ENCODE measurements around the gene FRAT2.

FRAT2 gene

GRCh38 chr10:97325754-97326153, 8.8 kb downstream of the FRAT2 start:
- DNase-seq (ENCODE audit: low read depth, low spot score), result no peak

GRCh38 chr10:97323501-97323900, 11.0 kb downstream of the FRAT2 start:
- no peak for DNase-seq (ENCODE audit: low read depth, low spot score)

GRCh38 chr10:97321804-97322190, 12.7 kb downstream of the FRAT2 start:
- no peak for DNase-seq (ENCODE audit: low read depth, low spot score)

GRCh38 chr10:97321032-97321803, 13.3 kb downstream of the FRAT2 start:
- DNase-seq (ENCODE audit: low read depth, low spot score), result no peak

GRCh38 chr10:97320480-97321031, 14.0 kb downstream of the FRAT2 start:
- DNase-seq (ENCODE audit: low read depth, low spot score), result no peak

GRCh38 chr10:97319671-97320479, 14.7 kb downstream of the FRAT2 start:
- DNase-seq (ENCODE audit: low read depth, low spot score), result no peak

GRCh38 chr10:97318772-97319651, 15.5 kb downstream of the FRAT2 start, which contains the start of gene FRAT1:
TSS of gene FRAT1 (plus strand) at chr10:97319271. CDS start at chr10:97319454, 183 bp downstream.
- peak; percentile 75 for DNase-seq (ENCODE audit: low read depth, low spot score)

GRCh38 chr10:97314671-97315070, 19.9 kb downstream of the FRAT2 start:
- DNase-seq (ENCODE audit: low read depth, low spot score), result no peak

GRCh38 chr10:97312897-97313296, 21.6 kb downstream of the FRAT2 start:
- no peak for DNase-seq (ENCODE audit: low read depth, low spot score)

- DNase-seq (ENCODE audit: low read depth, low spot score), result no peak
Observed at GRCh38 chr10:97311111-97311626, 23.4 kb downstream of the FRAT2 start.

GRCh38 chr10:97307866-97308780, 26.4 kb downstream of the FRAT2 start:
- DNase-seq (ENCODE audit: low read depth, low spot score), result no peak

- DNase-seq (ENCODE audit: low read depth, low spot score), result no peak
Observed at GRCh38 chr10:97307441-97307840, 27.1 kb downstream of the FRAT2 start.

- no peak for DNase-seq (ENCODE audit: low read depth, low spot score)
Observed at GRCh38 chr10:97302088-97302791, 32.3 kb downstream of the FRAT2 start.

GRCh38 chr10:97300980-97301379, 33.5 kb downstream of the FRAT2 start:
- DNase-seq (ENCODE audit: low read depth, low spot score), result no peak

GRCh38 chr10:97298223-97298571, 36.3 kb downstream of the FRAT2 start:
- no peak for DNase-seq (ENCODE audit: low read depth, low spot score)

GRCh38 chr10:97297556-97298222, 36.8 kb downstream of the FRAT2 start:
- no peak for DNase-seq (ENCODE audit: low read depth, low spot score)

GRCh38 chr10:97292862-97293198, 41.7 kb downstream of the FRAT2 start:
- no peak for DNase-seq (ENCODE audit: low read depth, low spot score)

- peak; percentile 96 for DNase-seq (ENCODE audit: low read depth, low spot score)
Observed at GRCh38 chr10:97292097-97292861, 42.2 kb downstream of the FRAT2 start, which contains the start of gene ARHGAP19. TSS of gene ARHGAP19 (minus strand) at chr10:97292637. CDS start at chr10:97292627, 10 bp downstream.
